HG03571 (cell line): ENCODE data around the gene LDB1.
A peak's percentile ranks its signal among the peaks of the same experiment; 100 is the strongest.

Experiments
- ATAC-seq: cut with Tn5 transposase; IDR thresholded peaks from one replicate; pipeline ENCODE4 v1.9.1; 2021; ENCODE audit not compliant: unreplicated experiment

Gene LDB1

GRCh38 chr10:102113956-102114857, 6.0 kb downstream of the LDB1 start:
- peak; percentile 1 for ATAC-seq

GRCh38 chr10:102113261-102113955, 6.8 kb downstream of the LDB1 start:
- ATAC-seq = no peak

- no peak for ATAC-seq
These were observed 7.9 kb downstream of the LDB1 start for GRCh38 chr10:102112210-102112817.

GRCh38 chr10:102111276-102111675, 8.9 kb downstream of the LDB1 start:
- ATAC-seq = no peak

GRCh38 chr10:102109166-102110116, 10.7 kb downstream of the LDB1 start:
- ATAC-seq = no peak

GRCh38 chr10:102106998-102107397, 13.2 kb downstream of the LDB1 start:
- ATAC-seq = no peak

- no peak for ATAC-seq
These were observed 17.7 kb downstream of the LDB1 start for GRCh38 chr10:102102421-102102820.

GRCh38 chr10:102101152-102101551, 19.0 kb downstream of the LDB1 start:
- ATAC-seq = no peak

GRCh38 chr10:102096449-102096848, 23.7 kb downstream of the LDB1 start:
- ATAC-seq = no peak

- no peak for ATAC-seq
These were observed 29.4 kb downstream of the LDB1 start for GRCh38 chr10:102090772-102091171.

- ATAC-seq = no peak
These were observed 34.0 kb downstream of the LDB1 start for GRCh38 chr10:102086196-102086595.

GRCh38 chr10:102085336-102085735, 34.8 kb downstream of the LDB1 start:
- ATAC-seq = no peak

- no peak for ATAC-seq
These were observed 36.6 kb downstream of the LDB1 start for GRCh38 chr10:102083541-102083940.

GRCh38 chr10:102072673-102073527, 47.3 kb downstream of the LDB1 start:
- ATAC-seq = no peak

GRCh38 chr10:102069071-102069470, 51.1 kb downstream of the LDB1 start:
- ATAC-seq = no peak

- ATAC-seq = no peak
These were observed 52.0 kb downstream of the LDB1 start for GRCh38 chr10:102068216-102068615.

GRCh38 chr10:102067091-102067916, 52.9 kb downstream of the LDB1 start:
- no peak for ATAC-seq

GRCh38 chr10:102066399-102067088, 53.6 kb downstream of the LDB1 start:
- no peak for ATAC-seq
